ENCODE data around the gene MEX3A.
A peak's percentile ranks its signal among the peaks of the same experiment; 100 is the strongest.
"Not testable (repeated sequence)": the region's sequence is repeated elsewhere in the genome, so short reads cannot be mapped to it uniquely, and the experiment has no call there.

Gene MEX3A

DNA sequence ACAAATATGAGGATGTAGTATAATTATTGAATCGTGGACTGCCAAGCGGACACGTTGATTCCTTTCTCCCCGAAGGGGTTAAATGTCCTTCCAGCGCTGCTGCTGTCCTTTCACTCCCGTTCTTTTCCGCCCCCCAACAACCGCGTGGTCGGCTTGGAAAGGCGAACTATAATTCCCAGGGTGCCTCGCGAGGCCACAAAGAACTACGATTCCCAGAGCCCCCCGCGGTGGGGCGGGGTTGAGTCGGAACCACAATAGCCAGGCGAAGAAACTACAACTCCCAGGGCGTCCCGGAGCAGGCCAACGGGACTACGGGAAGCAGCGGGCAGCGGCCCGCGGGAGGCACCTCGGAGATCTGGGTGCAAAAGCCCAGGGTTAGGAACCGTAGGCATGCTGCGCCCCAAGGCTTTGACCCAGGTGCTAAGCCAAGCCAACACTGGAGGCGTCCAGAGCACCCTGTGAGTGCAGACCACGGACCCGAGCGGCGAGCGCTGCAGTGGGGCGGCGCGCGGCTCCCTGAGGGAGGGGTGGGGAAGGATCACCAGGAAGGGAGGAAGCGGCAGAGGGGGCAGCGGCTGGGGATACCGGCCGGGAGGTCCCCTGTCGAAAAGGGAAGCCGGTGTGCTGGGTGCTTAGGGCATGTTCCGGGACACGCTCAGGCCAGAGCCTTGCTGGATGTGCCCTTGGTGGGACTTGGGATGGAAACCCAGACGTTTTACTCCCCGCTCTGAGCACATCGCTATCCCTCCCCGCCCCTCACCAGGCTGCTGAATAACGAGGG, 27.6 kb downstream of the MEX3A start, which contains the start of gene LAMTOR2:
TSS of gene LAMTOR2 (plus strand) at position 283 of the 781 bp plus-strand sequence. CDS start at position 391, 108 bp downstream.
- DNase-seq = peak; percentile 99

DNA sequence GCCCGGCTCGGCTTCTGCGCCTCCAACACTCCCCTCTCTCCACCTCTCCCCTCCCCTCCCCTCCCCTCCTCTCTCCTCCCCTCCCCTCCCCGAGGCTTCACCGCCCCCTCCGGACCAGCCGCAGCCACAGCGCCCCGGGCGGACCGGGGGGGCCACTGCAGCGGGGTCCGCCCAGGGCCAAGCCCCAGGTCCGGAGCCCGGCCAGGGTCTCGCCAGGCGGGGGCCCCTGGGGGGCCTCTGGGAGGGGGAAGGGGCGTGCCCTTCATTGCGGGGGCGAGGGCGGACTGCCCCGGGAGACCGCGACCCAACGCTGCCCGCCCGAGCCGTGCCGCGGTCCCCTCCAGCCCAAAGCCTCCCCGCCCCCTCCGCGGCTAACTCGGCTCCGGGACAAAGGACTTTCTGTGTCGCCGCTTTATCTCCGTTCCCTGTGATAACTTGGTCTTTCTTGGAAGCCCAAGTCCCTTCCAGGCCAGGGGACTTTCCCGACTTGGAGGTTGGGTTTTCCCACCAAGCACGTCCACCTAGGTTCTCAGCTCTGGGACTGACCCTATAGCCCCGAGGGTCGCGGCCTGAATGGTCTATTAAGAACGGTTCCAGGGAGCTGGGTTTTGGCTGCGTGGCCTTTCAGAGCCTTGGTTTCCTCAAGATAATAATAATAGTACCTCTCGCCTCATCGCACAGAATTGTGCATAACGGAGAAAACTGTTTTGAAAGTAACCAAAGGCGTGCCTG, 28.3 kb downstream of the MEX3A start, which contains the start of gene UBQLN4:
TSS of gene UBQLN4 (minus strand) at position 31 of the 732 bp plus-strand sequence. CDS start 97 bp downstream, outside the sequence.
- DNase-seq = peak; percentile 94

DNA sequence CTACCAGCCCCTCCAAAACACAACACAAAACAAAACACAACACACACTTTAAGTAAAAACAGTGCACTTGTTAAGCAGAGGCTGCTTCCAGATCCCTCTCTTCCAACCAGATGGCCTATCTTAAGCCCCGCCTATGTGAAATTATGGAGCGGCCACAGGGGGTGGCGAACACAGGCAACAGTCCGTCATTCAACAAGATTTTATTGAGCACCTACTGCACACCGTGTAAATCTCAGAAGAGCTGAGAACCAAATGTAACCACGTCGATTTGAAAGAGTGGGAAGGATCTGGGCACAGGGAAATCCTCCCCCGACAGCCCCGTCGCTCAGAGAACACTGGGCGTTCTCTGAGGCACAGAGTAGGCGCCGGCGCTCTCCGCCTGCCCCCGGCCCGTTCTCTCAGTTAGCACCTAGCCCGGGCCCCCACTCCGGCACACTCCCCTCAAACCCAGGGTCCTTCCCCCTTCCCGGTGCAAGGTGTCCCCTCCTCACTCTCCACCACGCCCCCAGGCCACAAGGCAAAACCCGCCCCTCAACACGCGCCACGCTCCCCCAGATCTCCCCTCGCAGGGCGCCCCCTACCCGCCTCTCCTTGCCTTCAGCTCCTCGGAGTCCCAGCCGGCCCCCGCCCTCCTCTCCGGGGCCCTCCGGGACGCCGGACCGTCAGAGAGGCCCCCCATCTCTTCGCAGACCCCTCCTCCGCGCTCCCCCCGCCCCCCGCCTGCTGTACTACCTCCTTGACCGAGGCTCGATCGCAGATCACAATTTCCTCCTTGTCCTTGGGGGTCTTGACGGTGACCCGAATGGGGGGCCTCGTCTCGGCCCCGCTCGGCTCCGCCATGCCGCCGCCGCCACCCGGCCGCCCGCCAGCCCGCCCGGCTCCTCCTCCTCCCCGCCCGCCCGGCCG, 29.1 kb downstream of the MEX3A start:
- peak; percentile 79 for DNase-seq

DNA sequence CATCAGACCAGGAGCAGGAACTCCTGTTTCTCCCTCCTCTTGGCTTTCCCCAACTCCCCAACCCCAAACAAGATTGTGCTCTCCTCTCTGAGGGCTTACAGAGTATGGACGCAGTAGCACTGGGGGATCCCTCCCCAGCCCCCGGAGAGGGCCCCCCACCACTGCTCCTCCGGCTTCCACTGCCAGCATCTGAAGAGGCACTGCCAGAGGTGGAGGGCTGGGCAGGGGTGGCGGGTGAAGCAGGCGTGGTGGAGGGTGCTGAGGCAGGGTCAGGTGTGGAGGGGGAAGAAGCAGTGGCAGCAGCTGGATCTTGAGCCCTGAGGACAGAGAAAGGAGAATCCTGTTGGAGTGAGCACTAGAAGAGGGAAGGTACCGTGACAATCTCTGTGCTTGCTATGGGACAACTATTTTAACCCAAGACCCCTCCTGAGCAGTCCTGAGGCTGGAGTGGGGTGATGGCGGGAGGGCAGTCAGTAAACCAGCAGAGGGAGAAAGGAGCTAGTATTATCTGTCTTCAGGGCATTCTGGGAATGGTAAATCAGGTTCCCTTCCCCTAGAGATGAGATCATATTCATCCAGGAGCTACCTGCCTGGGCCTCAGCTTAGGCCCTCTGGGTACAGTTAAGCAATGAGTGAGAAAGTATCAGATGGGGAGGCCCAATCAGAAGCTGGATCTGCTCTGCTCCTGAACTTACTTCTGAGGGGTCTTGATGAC, 31.1 kb downstream of the MEX3A start:
- DNase-seq = no peak

DNA sequence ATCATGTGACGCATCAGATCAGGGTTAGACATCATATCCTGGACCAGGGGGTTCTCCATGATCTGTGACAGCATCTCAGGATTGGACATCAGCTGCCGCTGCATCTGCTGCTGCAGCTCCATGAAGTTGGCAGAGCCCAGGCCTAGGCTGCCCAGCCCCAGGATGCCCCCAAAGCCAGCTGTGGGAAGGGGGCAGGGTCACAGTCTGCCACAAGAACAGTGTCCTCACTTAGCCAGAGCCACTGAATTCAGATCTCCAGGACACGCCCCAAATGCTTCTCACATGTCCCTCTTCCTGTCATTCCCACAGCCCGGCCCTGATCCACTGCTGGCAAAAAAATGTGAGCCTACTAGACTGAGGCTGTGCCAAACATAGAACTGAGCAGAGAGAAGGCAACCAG, 31.9 kb downstream of the MEX3A start:
- DNase-seq = no peak

DNA sequence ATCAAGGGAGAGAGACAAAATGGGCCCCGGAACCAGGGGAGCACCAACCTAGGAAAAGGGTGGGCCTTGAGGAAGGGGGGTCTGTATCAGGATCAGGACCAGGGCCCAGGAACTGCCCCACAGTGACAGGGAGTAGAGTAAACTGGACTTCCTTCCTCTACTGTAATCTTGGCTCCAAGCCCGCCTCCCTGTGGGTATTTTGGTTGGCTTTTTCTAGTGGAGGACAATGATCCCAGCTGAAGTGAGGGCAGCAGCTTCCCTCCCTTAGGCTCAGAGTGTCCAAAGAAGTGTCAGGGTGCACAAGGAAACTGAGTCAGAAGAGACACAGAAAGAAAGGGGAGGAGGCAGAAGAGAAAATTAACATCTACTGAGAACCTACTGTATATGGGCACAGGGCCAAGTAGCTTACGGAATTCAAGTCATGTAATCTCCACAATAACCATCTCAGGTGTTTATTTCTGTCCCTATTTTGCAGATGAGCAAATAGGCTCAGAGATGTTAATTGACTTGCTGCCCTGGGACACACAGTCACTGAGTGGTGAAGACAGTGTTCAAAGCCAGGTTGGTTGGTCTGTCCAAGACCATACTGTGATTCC, 33.5 kb downstream of the MEX3A start:
- no peak for DNase-seq

DNA sequence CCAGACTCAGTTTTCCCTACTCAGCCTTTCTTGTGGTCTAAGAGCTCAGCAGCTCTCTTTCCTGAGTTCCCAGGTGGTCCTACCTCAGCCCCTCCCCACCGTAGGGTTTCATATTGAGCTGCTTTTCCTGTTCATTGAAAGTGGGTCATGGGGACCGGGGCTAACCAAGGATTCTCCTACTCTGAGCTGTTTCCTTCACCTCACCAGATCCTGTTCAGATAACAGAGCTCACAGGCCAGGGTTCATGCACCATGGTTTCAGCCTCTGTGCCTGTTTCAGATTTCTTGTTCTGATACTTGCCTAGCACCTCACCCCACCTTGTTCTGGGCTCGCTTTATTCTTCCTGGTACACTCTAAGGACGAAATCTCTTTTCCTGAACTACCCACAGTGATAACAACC, 37.2 kb downstream of the MEX3A start:
- no peak for DNase-seq

DNA sequence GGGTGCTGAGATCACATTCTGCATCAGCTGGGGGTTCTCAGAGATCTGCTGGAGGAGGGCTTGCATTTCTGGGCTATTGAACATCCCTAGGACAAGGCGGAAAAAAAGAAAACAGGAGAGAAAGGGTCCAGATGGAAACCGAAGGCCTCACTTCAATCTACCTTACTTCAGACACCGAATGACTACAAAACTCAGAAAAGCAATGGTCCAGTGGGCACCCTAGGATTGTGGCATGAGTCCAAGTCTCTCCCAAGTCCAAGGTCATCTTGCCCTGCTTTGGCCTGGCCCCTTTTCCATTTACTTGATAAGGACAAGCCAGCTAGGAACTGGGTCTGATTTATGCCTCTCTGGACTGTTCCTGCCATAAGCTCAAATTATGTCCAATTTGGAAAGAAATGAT, 39.4 kb downstream of the MEX3A start:
- DNase-seq = no peak

DNA sequence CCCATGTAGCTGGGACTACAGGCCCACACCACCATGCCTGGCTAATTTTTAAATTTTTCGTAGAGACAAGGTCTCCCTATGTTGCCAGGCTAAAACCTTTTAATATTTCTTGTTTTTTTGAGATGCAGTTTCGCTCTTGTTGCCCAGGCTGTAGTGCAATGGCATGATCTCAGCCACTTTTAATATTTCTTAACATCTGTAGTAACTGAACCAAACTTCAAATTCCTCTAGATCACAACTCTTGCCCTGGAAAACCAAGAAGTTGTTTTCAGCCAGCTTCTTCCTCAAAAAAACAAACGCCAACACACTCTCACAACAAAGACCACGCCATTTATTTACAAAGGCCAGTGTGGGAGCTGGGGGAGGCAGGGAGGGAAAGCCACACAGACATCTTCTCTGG, 47.3 kb downstream of the MEX3A start:
- not testable (repeated sequence) for DNase-seq

DNA sequence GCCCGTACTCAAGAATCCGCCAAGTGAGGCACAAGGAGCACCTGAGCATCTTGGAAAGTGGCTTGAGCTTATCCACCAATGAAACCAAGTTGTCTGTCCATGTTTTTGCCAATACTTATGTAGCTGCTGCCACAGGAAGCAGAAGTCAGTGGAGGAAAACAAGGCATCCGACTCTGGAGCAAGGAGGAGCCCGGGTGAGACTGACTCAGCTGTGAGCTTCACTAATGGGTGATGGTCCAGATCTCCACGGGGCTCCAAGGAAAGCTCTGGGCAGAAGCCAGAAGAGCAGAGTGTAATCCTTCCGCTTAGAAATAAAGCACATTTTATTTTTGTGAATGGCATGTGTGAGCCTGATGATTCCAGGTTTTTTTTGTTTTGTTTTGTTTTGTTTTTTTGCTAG, 49.3 kb downstream of the MEX3A start:
- DNase-seq = no peak

DNA sequence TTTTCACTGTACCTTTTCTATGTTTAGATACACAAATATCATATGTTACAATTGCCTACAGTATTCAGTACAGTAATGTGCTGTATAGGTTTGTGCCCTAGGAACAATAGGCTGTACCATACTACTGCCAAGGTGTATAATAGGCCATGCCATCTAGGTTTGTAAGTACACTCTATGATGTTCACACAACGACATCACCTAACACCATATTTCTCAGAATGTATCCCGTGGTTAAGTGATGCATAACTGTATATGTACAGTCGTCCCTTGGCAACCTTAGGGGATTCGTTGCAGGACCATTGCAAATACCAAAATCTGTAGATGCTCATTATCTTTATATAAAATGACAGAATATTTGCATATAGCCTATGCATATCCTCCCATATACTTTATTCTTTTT, 55.7 kb downstream of the MEX3A start:
- DNase-seq = no peak

DNA sequence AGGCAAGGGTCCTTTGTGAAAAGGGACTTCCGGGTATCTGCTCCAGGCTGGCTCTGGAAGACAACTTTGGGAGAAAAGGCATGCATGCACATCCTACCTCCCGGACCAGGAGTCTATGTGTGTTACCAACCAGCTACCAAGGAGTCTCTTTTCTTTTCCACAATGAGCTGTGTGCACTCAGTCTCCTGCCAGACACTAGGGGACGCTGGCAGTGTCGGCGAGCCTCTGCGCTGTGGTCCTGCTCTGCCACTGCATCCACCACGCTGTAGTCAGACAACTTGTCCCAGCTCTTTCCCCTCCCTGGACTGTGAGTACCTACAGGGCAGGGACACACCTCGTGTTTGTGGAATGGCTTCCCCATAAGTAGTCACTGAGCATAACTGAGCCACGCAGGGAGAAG, 56.4 kb downstream of the MEX3A start:
- DNase-seq = peak; percentile 89

DNA sequence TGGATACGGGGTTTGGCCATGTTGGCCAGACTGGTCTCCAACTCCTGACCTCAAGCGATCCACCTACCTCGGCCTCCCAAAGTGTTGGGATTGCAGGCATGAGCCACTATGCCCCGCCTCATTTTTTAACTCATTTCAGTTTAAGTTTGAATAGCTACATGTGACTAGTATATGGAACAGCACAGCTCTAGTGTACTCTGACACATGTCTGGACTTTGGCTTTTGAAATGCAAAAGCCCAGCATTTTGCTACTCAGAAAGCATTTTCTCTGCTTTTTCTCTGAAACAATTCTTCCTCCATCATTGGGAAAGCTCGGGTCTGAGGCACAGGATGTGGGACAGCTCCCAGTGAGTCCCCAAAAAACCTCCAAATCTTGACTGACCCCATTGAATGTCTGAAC, 57.5 kb downstream of the MEX3A start:
- no peak for DNase-seq
